ENCODE data around the gene HOXA5.
A peak's percentile ranks its signal among the peaks of the same experiment; 100 is the strongest.

HOXA5 gene

DNA sequence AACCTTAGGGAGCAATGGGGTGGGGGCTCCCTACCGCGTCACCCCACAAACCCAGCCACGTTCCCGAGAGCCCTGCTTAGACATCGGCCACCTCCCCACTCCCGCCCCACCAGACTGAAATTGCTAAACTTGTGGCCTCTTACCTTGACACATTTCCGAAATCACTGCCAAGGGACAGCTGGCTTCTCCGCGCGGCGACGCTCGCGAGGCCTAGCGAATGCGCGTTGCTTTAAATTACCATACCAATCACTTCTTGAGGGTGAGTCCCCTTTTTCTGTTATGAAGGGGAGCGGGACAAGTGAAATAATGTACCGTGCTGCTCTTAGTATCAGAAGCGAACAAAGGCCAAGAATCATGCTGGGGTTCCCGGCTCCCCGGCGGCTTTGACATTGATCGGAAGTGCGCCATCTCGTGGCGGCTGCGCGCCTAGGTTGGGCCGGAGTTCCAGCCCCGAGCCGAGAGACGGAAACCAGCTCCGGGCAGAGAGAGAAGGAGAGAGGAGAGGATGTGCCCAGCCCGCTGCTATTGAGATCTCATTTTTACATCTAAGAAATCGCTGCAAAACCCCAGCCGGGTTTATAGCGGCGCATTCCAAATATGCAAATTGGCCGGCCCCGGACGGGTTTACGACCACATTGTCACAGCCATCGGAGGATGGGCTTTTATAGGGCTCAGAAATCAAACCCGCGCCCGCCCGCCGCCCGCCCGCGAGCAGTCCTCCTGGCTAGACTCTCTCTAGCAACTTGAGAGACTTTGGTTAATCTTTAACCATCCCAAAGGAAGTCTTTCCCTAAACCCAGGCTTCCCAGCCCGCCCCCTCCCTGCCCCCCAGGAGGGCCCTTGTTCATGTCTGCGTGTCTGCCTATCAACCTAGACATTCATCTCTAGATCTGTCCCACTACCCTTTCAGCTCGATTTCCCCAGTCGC, 36.3 kb upstream of the HOXA5 start:
- H3K36me3 ChIP-seq (ENCODE audit: insufficient read depth): no peaks in the 10 kb centered on the region
- H3K4me2 ChIP-seq: 0 out of 2 replicates have a peak overlapping the region, but pooled peaks have one; percentile 22
- no peak overlapping the region for H3K4me3 ChIP-seq (IDR thresholded peaks at IDR 0.05; ENCODE audit: insufficient read depth, low read depth, low read length)
- H3K27me3 ChIP-seq (ENCODE audit: insufficient read depth, low read depth): no peaks in the 10 kb centered on the region
- peak overlapping the region; percentile 29; the same call in 1 of the 2 replicates for H2AFZ ChIP-seq (ENCODE audit: low read depth)
- no peak overlapping the region for H3K27ac ChIP-seq
- no peaks in the 10 kb centered on the region for H3K79me2 ChIP-seq (ENCODE audit: insufficient read depth, low read depth)
- TF ChIP-seq, protein P1, sequence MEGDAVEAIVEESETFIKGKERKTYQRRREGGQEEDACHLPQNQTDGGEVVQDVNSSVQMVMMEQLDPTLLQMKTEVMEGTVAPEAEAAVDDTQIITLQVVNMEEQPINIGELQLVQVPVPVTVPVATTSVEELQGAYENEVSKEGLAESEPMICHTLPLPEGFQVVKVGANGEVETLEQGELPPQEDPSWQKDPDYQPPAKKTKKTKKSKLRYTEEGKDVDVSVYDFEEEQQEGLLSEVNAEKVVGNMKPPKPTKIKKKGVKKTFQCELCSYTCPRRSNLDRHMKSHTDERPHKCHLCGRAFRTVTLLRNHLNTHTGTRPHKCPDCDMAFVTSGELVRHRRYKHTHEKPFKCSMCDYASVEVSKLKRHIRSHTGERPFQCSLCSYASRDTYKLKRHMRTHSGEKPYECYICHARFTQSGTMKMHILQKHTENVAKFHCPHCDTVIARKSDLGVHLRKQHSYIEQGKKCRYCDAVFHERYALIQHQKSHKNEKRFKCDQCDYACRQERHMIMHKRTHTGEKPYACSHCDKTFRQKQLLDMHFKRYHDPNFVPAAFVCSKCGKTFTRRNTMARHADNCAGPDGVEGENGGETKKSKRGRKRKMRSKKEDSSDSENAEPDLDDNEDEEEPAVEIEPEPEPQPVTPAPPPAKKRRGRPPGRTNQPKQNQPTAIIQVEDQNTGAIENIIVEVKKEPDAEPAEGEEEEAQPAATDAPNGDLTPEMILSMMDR (conservative IDR thresholded peaks at IDR 0.05; ENCODE audit: low read depth, low read length): peak; percentile 89
- H3K4me1 ChIP-seq (ENCODE audit: low read depth, poor library complexity, severe bottlenecking): no peaks in the 10 kb centered on the region
- H4K20me1 ChIP-seq (ENCODE audit: insufficient read depth): no peaks in the 10 kb centered on the region
- no peak overlapping the region for H3K9ac ChIP-seq

DNA sequence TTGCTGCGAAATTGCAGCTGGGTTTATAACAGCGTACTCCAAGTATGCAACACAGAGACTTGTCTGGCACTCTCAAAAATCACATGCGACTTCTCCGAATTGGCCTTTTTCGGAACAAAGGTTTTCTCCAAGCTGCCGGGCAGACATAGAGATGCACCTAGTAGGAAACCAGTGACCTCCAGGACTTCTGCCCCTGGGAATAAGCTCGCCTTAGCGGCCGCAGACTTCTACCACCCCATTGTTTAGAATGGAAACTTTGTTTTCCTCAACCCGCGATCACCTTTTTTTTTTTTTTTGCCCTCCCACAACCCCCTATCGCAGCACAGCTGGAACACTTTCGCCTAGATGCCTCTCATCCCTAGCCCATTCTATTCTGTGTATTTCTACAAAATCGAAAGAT, 35.5 kb upstream of the HOXA5 start:
- no peak overlapping the region for H3K9ac ChIP-seq
- TF ChIP-seq, protein P1 (conservative IDR thresholded peaks at IDR 0.05; ENCODE audit: low read depth, low read length): no peak
- no peaks in the 10 kb centered on the region for H3K27me3 ChIP-seq (ENCODE audit: insufficient read depth, low read depth)
- no peak overlapping the region for H3K4me2 ChIP-seq
- no peaks in the 10 kb centered on the region for H3K36me3 ChIP-seq (ENCODE audit: insufficient read depth)
- H3K79me2 ChIP-seq (ENCODE audit: insufficient read depth, low read depth): no peaks in the 10 kb centered on the region
- H3K27ac ChIP-seq: no peak overlapping the region
- no peaks in the 10 kb centered on the region for H3K4me1 ChIP-seq (ENCODE audit: low read depth, poor library complexity, severe bottlenecking)
- no peak overlapping the region for H3K4me3 ChIP-seq (IDR thresholded peaks at IDR 0.05; ENCODE audit: insufficient read depth, low read depth, low read length)
- H4K20me1 ChIP-seq (ENCODE audit: insufficient read depth): no peaks in the 10 kb centered on the region
- H2AFZ ChIP-seq (ENCODE audit: low read depth): no peak overlapping the region

GRCh38 chr7:27178366-27178765, 34.9 kb upstream of the HOXA5 start:
- TF ChIP-seq, protein P1 (conservative IDR thresholded peaks at IDR 0.05; ENCODE audit: low read depth, low read length): no peak
- Histone ChIP-seq H3K4me3 (IDR thresholded peaks at IDR 0.05; ENCODE audit: insufficient read depth, low read depth, low read length) (no peak overlapping the region), H3K4me1 (ENCODE audit: low read depth, poor library complexity, severe bottlenecking) (no peaks in the 10 kb centered on the region), H3K27ac (no peak overlapping the region), H2AFZ (ENCODE audit: low read depth) (no peak overlapping the region), H3K9ac (no peak overlapping the region), H3K36me3 (ENCODE audit: insufficient read depth) (no peaks in the 10 kb centered on the region), H3K27me3 (ENCODE audit: insufficient read depth, low read depth) (no peaks in the 10 kb centered on the region), H3K79me2 (ENCODE audit: insufficient read depth, low read depth) (no peaks in the 10 kb centered on the region), H4K20me1 (ENCODE audit: insufficient read depth) (no peaks in the 10 kb centered on the region), H3K4me2 (no peak overlapping the region)

DNA sequence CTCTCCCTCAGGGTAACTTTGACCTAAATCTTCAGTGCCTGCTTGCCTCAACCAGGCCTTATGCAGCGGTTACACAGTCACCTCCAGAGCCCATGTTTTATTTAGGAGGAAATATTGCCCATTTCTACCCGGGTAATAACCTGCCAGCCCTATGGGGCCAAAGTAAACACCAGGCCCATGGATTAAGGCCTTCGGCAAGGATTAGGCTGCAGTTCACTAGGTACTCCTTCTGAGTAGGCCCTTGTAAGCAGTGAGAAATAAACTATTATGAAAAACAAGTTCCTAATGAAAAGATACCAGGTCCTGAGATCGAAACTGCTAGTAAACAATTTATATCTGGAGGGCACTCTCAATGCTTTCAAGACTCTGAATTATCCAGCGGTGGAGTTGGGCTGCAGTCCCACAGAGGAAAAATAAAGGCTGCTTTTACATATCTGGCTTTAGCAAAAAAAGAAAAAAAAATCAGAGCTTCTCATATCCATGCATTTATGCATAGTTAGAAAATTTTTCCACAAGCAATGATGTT, 34.4 kb upstream of the HOXA5 start:
- Histone ChIP-seq H3K4me3 (IDR thresholded peaks at IDR 0.05; ENCODE audit: insufficient read depth, low read depth, low read length) (no peak overlapping the region), H3K4me1 (ENCODE audit: low read depth, poor library complexity, severe bottlenecking) (no peaks in the 10 kb centered on the region), H2AFZ (ENCODE audit: low read depth) (no peak overlapping the region), H3K79me2 (ENCODE audit: insufficient read depth, low read depth) (no peaks in the 10 kb centered on the region), H4K20me1 (ENCODE audit: insufficient read depth) (no peaks in the 10 kb centered on the region), H3K27ac (no peak overlapping the region), H3K9ac (no peak overlapping the region), H3K27me3 (ENCODE audit: insufficient read depth, low read depth) (0 out of 2 replicates have a peak, but pooled peaks cover 1% of the 10 kb centered on the region), H3K36me3 (ENCODE audit: insufficient read depth) (no peaks in the 10 kb centered on the region), H3K4me2 (no peak overlapping the region)
- TF ChIP-seq, protein P1 (conservative IDR thresholded peaks at IDR 0.05; ENCODE audit: low read depth, low read length): no peak

All from KMS-11 (cell line).